C4-2B (cell line): ENCODE measurements around the gene RSRC1.

Experiments used
- CTCF ChIP-seq: fragments of 450-650 bp; conservative IDR thresholded peaks from 2 replicates; pipeline ENCODE4 v1.5.1; 2017; ENCODE audit warnings: mild to moderate bottlenecking
- ZFX ChIP-seq: fragments of 450-650 bp; IDR thresholded peaks from 2 replicates; pipeline ENCODE4 v1.6.1; 2017

GRCh38 chr3:158110658-158111018, 749 bp downstream of the RSRC1 start:
- TF ChIP-seq CTCF (no peak), ZFX (no peak)
